Nephron progenitor cell (in vitro differentiated cells): Measurements from ENCODE around the gene PDGFRB.

Source experiments
- DNase-seq: peaks from one replicate; pipeline ENCODE4 v3.0.0; 2021
- H3K27ac Mint-ChIP-seq: 2 replicates; pipeline ENCODE4 v1.8.0; 2021; ENCODE audit warnings: mild to moderate bottlenecking, moderate library complexity, mixed read lengths
- H3K27me3 Mint-ChIP-seq: 2 replicates; pipeline ENCODE4 v1.8.0; 2021; ENCODE audit warnings: mild to moderate bottlenecking, low read depth, mixed read lengths; ENCODE audit not compliant: poor library complexity
- H3K36me3 Mint-ChIP-seq: 2 replicates; pipeline ENCODE4 v1.8.0; 2021; ENCODE audit warnings: low read depth, mixed read lengths
- H3K4me1 Mint-ChIP-seq: 2 replicates; pipeline ENCODE4 v1.8.0; 2021; ENCODE audit warnings: mixed read lengths
- H3K4me3 Mint-ChIP-seq: 2 replicates; pipeline ENCODE4 v1.8.0; 2021; ENCODE audit warnings: mild to moderate bottlenecking, moderate library complexity, mixed read lengths
- H3K9me3 Mint-ChIP-seq: 2 replicates; pipeline ENCODE4 v1.8.0; 2021; ENCODE audit warnings: mild to moderate bottlenecking, moderate library complexity, mixed read lengths
- CTCF ChIP-seq: fragments of 200-600 bp; sonication (generic); IDR thresholded peaks from 2 replicates; pipeline ENCODE4 v1.5.0; 2021; ENCODE audit warnings: antibody characterized with exemption

PDGFRB gene

GRCh38 chr5:150155258-150156026 is at the start of gene PDGFRB:
TSS of gene PDGFRB (minus strand) at chr5:150155845. CDS start at chr5:150137047, 18,798 bp downstream.
- peak; percentile 77 for DNase-seq
- Mint-ChIP-seq H3K36me3 (peaks cover 3% of the 10 kb centered on the region), H3K4me1 (peaks cover 90% of the 10 kb centered on the region), H3K27ac (peak within 1 kb of the TSS; percentile 96), H3K27me3 (no peaks in the 10 kb centered on the region), H3K4me3 (peak within 1 kb of the TSS; percentile 86), H3K9me3 (no peaks in the 10 kb centered on the region)
- no peak for TF ChIP-seq CTCF

- DNase-seq = no peak
- peaks cover 28% of the 10 kb centered on the region for H3K4me1 Mint-ChIP-seq
- no peak for TF ChIP-seq CTCF
- H3K36me3 Mint-ChIP-seq = no peaks in the 10 kb centered on the region
- no peaks in the 10 kb centered on the region for H3K9me3 Mint-ChIP-seq
- H3K27ac Mint-ChIP-seq = no peak overlapping the region
- H3K4me3 Mint-ChIP-seq = no peak overlapping the region
- H3K27me3 Mint-ChIP-seq = peaks cover 10% of the 10 kb centered on the region
These were observed 48.9 kb upstream of the PDGFRB start for GRCh38 chr5:150204590-150204960.

- H3K36me3 Mint-ChIP-seq = no peaks in the 10 kb centered on the region
- H3K4me3 Mint-ChIP-seq = no peak overlapping the region
- H3K9me3 Mint-ChIP-seq = no peaks in the 10 kb centered on the region
- no peak for DNase-seq
- peaks cover 10% of the 10 kb centered on the region for H3K27me3 Mint-ChIP-seq
- H3K4me1 Mint-ChIP-seq = peaks cover 22% of the 10 kb centered on the region
- H3K27ac Mint-ChIP-seq = peak overlapping the region; percentile 10
- TF ChIP-seq CTCF = no peak
These were observed 48.4 kb upstream of the PDGFRB start for GRCh38 chr5:150203832-150204589.

GRCh38 chr5:150202501-150202900 is 46.9 kb upstream of the PDGFRB start:
- TF ChIP-seq CTCF = no peak
- Mint-ChIP-seq H3K27me3 (peaks cover 13% of the 10 kb centered on the region), H3K4me3 (no peak overlapping the region), H3K9me3 (no peaks in the 10 kb centered on the region), H3K36me3 (no peaks in the 10 kb centered on the region), H3K27ac (no peak overlapping the region), H3K4me1 (peaks cover 16% of the 10 kb centered on the region)
- DNase-seq = no peak

- no peak overlapping the region for H3K27ac Mint-ChIP-seq
- no peaks in the 10 kb centered on the region for H3K36me3 Mint-ChIP-seq
- H3K4me3 Mint-ChIP-seq = no peak overlapping the region
- TF ChIP-seq CTCF = no peak
- H3K4me1 Mint-ChIP-seq = peaks cover 26% of the 10 kb centered on the region
- no peaks in the 10 kb centered on the region for H3K9me3 Mint-ChIP-seq
- H3K27me3 Mint-ChIP-seq = peaks cover 17% of the 10 kb centered on the region
- DNase-seq = no peak
These were observed 41.8 kb upstream of the PDGFRB start for GRCh38 chr5:150197476-150197875.
